Measurements from ENCODE around the gene DIP2C.
"Not testable (repeated sequence)": the region's sequence is repeated elsewhere in the genome, so short reads cannot be mapped to it uniquely, and the experiment has no call there.

The DIP2C gene

GRCh38 chr10:490256-490655 lies 199.2 kb downstream of the DIP2C start:
- no peak for DNase-seq

DNA sequence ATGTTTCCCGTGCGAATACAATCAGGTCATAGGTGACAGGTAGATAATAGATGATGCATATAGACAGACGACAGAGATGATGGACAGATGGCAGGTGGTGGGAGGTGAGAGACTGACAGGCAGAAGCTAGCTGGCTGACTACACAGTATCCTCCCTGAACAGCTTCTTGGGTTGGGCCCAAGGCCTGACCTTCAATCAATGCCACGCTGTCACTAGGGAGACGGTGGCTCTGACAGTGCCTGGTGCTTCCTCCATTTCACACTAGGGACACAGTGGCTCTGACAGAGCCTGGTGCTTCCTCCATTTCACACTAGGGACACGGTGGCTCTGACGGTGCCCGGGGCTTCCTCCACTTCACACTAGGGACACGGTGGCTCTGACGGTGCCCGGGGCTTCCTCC lies 200.1 kb downstream of the DIP2C start:
- DNase-seq: no peak

DNA sequence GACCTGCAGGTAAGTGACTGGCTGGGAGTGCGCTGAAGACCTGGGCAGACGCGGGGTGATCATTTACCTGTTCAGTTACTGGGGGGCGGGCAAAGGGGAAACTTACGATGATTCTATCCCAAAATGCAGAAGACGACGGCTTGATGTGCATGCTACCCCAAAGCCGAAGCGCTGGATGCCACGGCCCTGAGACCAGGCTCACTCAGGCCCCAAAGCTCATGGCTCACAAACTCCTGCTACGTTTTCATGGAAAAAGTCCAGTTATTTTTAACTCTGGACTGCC lies 200.6 kb downstream of the DIP2C start:
- no peak for DNase-seq

GRCh38 chr10:488081-488932 lies 201.2 kb downstream of the DIP2C start:
- no peak for DNase-seq

GRCh38 chr10:486666-487322 lies 202.7 kb downstream of the DIP2C start:
- no peak for DNase-seq

DNA sequence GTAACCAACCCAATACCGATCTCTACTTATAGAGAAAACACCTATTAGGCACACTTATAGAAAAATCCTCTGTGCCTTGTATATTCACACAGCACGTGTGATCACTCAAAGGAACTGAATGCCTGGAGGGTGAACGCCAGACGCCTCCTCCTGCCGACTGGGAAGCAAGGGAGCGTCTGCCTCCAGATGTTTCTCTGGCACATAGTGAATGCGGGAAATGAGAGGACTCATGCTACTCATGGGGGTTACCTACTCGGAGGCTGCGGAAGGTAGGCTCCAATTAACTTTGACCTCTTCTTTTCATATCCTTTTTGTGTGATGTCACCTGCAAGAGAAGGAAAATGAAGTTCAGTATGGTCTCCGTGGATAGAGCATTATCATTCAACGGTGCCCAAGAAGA lies 203.3 kb downstream of the DIP2C start:
- DNase-seq: no peak

- no peak for DNase-seq
These were observed 203.7 kb downstream of the DIP2C start for GRCh38 chr10:485776-486175.

DNA sequence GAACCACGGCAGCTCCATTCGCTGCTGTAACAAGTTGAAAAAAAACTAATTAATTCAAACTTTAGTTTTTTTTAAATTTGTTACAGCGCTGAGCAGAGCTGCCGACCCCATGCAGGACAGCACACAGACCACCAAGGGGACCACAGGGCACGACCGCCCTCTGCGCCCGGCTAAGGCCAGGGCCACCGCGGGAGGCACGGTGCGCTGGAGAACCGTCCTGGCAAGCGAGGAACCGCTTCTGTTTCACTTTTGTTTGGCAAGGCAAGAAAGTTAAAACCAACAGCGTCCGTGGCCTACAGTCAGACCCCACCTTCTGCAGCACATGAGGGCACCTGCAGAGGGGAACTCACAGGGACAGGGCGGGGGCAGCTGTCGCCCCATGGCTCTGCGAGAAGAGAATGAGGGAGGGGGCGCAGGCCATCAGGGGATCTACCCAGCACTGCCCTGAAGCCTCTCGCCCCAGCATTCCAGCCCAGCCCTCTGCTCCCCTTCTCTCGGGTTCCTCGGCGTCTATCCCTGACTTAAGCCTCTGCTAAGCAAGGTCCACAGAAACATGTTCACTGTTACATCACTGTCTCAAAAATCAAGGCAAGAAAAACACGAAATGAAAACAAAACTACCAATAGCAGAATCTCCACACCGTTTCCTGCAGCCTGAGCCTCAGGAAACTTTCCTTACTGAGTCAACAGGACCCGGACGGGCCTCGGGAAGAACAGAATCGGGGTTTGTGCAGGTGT lies 204.4 kb downstream of the DIP2C start:
- no peak for DNase-seq

GRCh38 chr10:484441-484924 lies 205.0 kb downstream of the DIP2C start:
- no peak for DNase-seq

GRCh38 chr10:483261-483660 lies 206.2 kb downstream of the DIP2C start:
- no peak for DNase-seq

- no peak for DNase-seq
These were observed 206.6 kb downstream of the DIP2C start for GRCh38 chr10:482848-483247.

- no peak for DNase-seq
These were observed 207.4 kb downstream of the DIP2C start for GRCh38 chr10:482051-482501.

DNA sequence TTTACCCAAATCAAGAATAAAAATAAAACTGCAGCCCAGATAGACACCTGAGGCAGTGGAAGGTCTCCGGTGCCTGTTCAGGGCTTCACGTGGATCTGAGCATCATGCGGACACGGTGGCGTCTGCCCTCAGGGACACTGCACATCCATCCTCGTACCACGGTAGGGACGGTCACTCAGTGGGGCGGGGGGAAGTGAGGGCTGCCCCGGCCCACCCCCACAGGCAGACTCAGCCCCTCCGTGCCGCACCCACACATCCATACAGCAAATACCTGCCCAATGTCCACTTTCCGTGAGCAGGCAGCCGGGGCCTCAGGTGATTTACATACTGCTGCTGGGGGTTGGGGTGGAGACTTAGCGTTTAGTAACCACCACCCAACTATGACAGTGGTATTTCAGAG lies 207.8 kb downstream of the DIP2C start:
- no peak for DNase-seq

DNA sequence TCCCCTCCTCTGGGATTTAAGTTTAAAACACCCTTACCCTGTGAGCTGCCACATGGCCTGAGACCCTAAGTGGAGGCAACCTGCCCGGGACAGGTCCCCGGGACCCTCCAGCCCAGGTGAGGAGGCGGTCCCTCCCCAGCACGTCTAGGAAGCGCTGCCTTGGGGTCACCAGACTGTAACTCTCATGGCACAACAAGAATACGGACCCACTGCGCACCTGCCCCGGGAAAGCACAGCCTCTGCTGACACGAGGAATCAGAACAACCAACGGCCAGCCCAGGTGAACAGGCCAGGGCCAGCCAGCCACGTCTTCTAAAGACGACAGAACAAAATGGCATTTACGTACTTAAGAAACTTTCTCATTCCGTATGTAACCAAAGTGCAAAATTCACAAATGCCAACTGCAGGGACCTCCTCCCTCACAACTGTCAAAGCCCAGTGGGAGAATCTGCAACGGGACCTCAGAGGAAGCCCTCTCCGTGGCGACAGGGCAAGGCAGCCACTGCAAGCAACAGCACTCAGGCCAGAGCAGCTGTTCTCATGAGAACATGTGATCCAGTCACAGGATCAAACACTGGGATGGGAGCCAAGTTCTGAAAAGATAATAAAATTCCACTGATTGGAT lies 208.4 kb downstream of the DIP2C start:
- no peak for DNase-seq

DNA sequence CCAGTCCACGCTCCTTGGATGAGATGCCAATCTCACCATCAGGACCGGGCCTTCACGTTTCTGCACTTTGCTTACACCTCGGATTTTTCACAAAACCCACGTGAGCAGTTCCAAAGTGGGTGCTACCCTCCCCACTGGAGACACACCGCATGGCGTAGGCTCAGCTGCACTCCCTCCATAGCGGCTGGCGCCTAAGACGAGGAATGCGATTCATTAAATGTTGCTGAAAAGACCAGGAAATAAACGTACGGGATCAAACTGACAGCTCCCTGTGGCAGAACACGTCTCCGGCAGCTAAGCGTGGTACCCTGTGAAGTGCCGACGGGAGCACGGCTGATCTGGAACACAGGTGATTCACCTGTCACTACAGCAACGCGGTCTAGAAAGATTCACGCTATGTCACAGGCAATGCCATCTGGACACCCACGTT lies 209.0 kb downstream of the DIP2C start:
- no peak for DNase-seq

DNA sequence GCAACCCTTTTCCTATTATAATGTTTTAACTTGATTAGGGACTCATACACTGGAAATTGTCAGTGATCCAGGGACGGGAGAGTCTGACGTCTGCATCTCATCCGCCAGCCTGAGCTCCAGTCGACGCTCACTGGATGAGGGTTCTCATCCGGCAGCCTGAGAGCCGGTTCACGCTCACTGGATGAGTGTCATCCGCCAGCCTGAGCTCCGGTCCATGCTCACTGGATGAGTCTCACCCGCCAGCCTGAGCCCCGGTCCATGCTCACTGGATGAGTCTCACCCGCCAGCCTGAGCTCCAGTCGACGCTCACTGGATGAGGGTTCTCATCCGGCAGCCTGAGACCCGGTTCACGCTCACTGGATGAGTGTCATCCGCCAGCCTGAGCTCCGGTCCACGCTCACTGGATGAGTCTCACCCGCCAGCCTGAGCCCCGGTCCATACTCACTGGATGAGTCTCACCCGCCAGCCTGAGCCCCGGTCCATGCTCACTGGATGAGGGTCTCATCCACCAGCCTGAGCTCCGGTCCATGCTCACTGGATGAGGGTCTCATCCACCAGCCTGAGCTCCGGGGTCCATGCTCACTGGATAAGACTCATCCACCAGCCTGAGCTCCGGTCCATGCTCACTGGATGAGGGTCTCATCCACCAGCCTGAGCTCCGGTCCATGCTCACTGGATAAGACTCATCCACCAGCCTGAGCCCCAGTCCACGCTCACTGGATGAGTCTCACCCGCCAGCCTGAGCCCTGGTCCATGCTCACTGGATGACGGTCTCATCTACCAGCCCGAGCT lies 209.6 kb downstream of the DIP2C start:
- not testable (repeated sequence) for DNase-seq

GRCh38 chr10:478471-479245 lies 210.8 kb downstream of the DIP2C start:
- no peak for DNase-seq

DNA sequence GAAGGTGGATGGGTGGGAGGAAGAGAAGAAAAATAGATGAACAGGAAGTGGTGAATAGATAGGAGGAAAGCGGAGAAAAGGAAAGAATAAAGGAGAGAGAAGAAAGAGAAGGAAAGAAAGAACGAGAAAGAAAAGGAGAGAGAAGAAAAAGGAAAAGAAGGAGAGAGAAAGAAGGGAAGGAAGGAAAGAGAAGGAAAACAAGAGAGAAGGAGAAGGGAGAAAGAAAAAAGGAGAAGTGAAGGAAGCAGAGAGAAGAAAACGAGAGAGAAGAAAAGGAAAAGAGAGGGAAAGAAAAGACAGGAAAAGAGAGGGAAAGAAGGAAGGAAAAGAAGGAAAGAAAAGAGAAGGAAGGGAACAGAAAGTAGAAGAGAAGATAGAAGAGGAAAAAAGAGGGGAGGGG lies 211.8 kb downstream of the DIP2C start:
- DNase-seq: no peak

- DNase-seq: no peak
These were observed 213.1 kb downstream of the DIP2C start for GRCh38 chr10:476455-476780.

DNA sequence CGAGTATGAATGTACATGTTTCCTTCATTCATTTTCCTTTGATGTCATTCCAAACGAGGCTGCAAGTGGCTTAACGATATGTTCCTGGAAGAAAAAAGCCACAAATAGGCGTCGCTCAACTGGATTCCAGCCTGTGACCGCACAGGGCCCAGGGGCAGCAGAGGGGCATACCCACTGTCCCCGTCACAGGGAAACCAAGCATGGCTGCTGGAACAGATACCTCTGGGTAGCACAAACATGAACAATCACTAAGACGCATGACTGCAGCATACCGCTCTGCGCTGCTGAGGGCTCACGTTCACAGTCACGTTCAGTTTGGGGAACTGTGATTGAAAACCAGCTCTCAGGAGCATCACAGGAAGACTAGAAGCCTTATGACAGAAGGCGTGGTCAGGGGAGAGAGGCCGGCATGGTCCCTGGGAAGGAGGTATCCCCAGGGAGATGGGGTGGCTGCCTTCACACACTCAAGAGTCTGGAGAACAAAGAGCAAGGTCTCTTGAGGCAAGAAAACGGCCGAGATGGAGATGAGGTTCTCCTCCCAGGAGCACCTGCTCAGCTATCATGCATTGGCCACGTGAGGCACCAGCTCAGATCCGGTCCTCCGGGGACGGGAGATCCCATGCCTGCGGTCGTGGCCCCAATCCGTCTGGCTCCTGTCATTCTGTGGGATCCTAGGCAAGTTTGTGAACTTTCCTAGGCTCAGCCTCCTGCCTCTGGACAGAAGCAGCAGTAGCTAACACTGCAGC lies 213.6 kb downstream of the DIP2C start:
- no peak for DNase-seq

GRCh38 chr10:474946-475345 lies 214.5 kb downstream of the DIP2C start:
- no peak for DNase-seq
